ENCODE results near the gene KCNQ1. TPM values are rescaled to one million over a fixed set of nuclear protein-coding genes. Genes with fewer than 3 reads are reported as not detected.

Gene KCNQ1
- total and polyA plus RNA-seq, 9 donors, result 1.4 to 17.2 (median 3.8) TPM

DNA sequence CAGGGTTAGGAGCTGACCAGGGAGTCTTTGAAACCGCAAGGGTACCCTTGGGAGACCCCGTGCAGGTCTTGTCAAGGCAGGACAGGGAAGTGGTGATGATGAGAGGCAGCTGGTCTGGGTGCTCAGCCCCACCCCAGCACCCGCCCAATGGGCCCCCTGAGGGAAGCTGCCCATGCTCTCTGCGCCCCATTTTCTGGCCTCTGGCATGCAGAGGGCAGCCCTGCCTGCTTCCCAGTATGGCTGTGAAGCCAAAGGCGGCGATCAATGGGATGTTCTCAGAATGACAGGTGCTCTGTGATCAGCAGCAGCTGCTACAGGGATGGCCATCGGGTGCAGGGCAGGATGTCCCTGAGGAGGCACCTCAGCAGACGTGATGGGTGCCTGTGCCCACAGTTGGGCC, 386.1 kb downstream of the KCNQ1 start:
- peak in 1 of 5 donors; percentile 13 for DNase-seq
- peaks cover 11% of the 10 kb centered on the region for H3K4me1 ChIP-seq (ENCODE audit: insufficient read depth)
- H3K9me3 ChIP-seq, result no peaks in the 10 kb centered on the region
- H3K4me3 ChIP-seq, result no peak overlapping the region
- TF ChIP-seq CTCF (IDR thresholded peaks at IDR 0.05) (no peak), EP300 (IDR thresholded peaks at IDR 0.05) (no peak), POLR2A (IDR thresholded peaks at IDR 0.05) (no peak)
- 92 to 97% (median 93%) methylated on average over 8 of the region's 8 CpGs for WGBS, 3 donors
- no peak overlapping the region for H3K27ac ChIP-seq
- intact Hi-C loops (cut with DNase I), result no loop called here
- H3K36me3 ChIP-seq, result no peaks in the 10 kb centered on the region
- no peaks in the 10 kb centered on the region for H3K27me3 ChIP-seq

DNA sequence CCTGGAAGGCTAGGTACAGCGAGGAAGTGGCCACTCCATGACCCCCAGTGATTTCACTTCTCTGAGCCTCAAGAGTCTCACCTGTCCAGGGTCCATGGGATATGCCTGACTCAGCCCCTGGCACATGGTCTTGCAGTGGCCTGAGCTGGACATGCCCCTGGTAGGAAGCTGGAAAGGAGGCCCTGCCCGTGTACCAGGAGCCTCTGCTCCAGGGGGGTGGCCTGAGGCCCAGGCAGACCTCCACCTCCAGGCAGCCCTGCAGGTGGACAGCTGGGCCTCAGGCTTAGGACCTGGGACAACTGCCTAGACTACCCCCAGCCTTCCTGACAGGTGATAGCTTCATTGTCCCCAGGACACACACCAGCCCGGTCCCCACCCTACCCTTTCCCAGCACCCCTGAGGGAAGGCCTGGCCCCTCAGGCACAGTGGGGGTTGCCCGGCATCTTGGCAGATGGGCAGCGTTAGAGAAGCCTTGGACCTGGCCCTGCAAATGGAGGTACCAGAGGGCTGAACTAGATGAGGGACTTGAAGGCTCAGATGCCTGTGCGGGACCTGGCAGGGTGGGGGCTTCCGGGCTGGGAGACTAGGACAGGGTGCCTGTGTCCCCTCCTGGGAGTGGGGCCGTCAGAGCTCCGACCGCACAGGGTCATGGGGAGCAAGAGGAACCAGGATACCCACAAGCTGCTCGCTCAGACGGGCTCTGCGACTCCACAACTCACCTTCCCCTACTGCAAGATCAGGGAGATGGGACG, 387.1 kb downstream of the KCNQ1 start:
- WGBS, 3 donors, result 93 to 96% (median 94%) methylated on average over 13 to 14 of the region's 14 CpGs
- Histone ChIP-seq H3K4me1 (ENCODE audit: insufficient read depth) (peaks cover 8% of the 10 kb centered on the region), H3K27me3 (no peaks in the 10 kb centered on the region), H3K27ac (no peak overlapping the region), H3K36me3 (no peaks in the 10 kb centered on the region), H3K4me3 (no peak overlapping the region), H3K9me3 (no peaks in the 10 kb centered on the region)
- TF ChIP-seq CTCF (IDR thresholded peaks at IDR 0.05) (no peak), POLR2A (IDR thresholded peaks at IDR 0.05) (no peak), EP300 (IDR thresholded peaks at IDR 0.05) (no peak)
- intact Hi-C loops (cut with DNase I), result no loop called here
- peak in 1 of 5 donors; percentile 24 for DNase-seq

GRCh38 chr11:2832533-2833020, 387.8 kb downstream of the KCNQ1 start:
- intact Hi-C loops (cut with DNase I), result no loop called here
- H3K9me3 ChIP-seq, result no peaks in the 10 kb centered on the region
- DNase-seq, result no peak
- H3K36me3 ChIP-seq, result no peaks in the 10 kb centered on the region
- TF ChIP-seq EP300 (IDR thresholded peaks at IDR 0.05) (no peak), POLR2A (IDR thresholded peaks at IDR 0.05) (no peak), CTCF (IDR thresholded peaks at IDR 0.05) (no peak)
- 82 to 89% (median 85%) methylated on average over 7 to 8 of the region's 8 CpGs for WGBS, 3 donors
- H3K27ac ChIP-seq, result no peak overlapping the region
- no peak overlapping the region for H3K4me3 ChIP-seq
- peaks cover 8% of the 10 kb centered on the region for H3K4me1 ChIP-seq (ENCODE audit: insufficient read depth)
- no peaks in the 10 kb centered on the region for H3K27me3 ChIP-seq

DNA sequence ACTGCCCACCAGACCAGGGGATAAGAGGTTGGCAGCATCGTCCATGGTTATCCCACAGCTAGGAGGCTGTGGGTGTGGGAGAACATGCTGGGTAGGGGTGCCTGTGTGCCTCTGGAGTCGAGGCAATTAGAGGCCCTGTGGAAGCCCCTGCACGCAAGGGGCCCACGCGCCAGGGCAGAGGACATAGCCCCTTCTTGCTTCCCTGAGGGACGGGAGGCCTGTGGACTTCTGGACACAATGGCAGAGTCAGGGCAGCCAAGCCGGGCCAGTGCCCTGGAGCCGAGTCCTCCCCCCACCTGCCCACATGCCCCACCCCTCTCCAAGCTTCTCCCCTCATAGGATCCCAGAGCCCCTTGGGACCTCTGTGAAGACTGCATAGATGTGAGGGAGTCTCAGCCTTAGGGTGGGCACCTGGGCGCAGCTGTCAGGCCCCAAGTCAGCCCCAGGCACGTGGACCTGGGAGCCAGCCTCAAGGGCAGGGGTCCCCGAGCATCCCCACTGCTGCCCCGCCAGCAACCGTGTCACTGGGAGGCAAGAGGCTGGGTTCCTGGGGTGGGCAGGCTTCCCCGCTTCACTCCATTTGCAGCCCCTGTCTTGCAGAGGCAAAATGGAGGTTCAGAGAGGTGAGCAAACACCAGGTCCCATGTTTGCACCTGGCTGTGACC, 388.4 kb downstream of the KCNQ1 start:
- H3K27me3 ChIP-seq, result no peaks in the 10 kb centered on the region
- 84 to 90% (median 85%) methylated on average over 13 to 14 of the region's 14 CpGs for WGBS, 3 donors
- no peak for TF ChIP-seq POLR2A (IDR thresholded peaks at IDR 0.05)
- TF ChIP-seq EP300 (IDR thresholded peaks at IDR 0.05), result no peak
- TF ChIP-seq CTCF (IDR thresholded peaks at IDR 0.05), result no peak
- H3K9me3 ChIP-seq, result no peaks in the 10 kb centered on the region
- H3K27ac ChIP-seq, result no peak overlapping the region
- H3K4me1 ChIP-seq (ENCODE audit: insufficient read depth), result peaks cover 8% of the 10 kb centered on the region
- H3K4me3 ChIP-seq, result no peak overlapping the region
- no peak for DNase-seq
- H3K36me3 ChIP-seq, result no peaks in the 10 kb centered on the region
- intact Hi-C loops (cut with DNase I), result no loop called here
